Measurements from ENCODE around the gene NAT9.

The NAT9 gene

DNA sequence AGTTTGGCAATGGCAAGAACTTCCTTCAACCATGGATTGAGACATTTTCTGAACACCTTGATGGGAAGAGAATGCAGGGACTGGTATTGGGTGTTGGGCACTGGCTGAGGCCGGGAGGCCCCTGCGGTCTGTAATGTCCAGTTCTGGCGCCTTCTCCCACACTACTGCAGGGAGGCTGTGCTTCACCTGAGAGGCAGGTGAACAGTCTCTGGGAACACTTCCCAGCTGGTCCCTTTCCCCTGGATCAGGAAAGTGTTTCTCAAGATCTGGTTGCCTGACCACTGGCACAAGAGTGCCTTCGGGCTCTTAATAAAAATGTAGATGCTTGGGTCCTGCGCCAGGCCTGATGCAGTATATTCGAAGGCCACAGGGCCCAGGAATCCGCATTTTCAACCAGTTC is 28.5 kb upstream of the NAT9 start:
- no peak for DNase-seq

DNA sequence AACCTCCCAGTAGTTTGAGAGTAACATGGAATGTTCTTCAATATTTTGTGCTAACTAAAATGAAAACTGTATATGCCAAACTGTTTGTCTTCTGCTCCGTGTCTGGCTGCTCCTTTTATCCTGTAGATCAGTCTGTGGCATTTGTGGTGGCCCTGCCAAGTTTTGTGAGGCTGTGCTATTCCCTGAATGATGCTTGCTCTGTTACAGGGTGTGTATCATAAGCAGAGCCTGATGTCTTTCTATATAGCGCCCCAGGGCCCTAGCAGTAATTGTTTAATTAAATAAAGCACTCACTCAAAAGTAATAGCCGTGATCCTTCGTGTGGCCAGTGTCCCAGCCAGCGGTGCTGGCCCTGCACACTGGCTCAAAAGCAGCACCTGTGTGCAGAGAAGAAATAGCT is 27.8 kb upstream of the NAT9 start:
- DNase-seq: no peak

DNA sequence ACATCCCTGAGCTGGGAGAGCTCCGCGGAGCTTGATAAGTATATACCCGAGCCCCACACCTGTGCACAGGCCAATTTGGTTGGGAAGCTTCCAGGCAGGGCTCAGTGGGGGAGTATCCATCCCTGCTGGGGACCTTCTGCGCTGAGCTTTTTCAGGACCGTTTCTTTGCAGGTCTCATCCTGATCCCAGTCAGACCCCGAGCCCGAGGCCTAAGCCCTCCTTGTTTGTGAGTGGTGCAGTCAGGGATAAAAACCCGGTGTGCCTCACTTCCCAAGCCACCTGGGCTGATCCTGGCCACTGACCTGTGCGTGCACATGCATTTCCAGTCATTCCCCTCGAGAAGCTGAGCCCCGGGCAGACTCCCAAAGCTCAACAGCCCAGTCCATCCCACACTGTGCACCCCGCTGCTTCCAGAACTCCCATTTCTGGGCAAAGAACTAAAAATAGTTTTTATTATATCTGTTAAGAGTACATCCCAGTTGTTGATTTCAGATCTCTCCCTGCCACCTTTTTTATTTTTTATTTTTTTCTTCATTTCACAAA is 27.3 kb upstream of the NAT9 start:
- no peak for DNase-seq

DNA sequence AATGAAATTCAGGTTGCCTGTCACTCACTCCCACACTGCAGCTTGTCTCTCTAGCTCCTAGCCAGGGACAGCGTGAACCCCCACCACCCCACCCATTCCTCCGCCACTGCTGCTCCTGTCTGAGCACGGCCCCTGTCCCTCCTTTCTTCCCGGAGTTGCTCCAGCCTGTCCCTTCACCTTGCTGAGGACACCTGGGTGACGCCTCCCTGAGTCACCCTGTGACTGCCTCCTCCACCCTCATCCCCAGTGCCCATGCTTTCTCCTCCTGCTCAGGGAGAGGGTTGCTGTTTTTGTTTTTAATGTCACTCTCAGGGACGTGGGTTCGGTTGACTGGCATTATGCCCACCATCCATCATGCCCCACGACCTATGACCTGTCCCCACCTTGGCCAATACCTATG is 25.8 kb upstream of the NAT9 start:
- no peak for DNase-seq

DNA sequence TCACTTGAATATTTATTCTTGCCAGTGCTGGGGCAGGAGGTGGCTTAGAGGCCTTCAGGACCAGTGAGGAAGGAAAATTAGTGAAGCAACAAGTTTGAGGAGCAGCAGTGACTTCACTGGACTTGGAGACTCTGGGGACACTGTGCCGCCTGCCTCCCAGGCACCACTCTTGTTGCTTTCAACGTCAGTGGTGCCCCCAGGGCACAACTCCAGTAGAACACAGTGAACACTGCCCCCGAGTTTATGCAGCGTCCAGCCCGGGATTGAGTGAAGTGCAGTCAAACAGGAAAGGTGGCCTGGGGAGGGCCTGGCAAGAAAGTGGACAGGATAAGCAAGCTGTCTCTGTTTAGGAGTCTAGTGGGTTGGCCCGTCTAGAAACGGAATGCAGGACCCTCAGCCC is 24.4 kb upstream of the NAT9 start:
- DNase-seq: no peak

DNA sequence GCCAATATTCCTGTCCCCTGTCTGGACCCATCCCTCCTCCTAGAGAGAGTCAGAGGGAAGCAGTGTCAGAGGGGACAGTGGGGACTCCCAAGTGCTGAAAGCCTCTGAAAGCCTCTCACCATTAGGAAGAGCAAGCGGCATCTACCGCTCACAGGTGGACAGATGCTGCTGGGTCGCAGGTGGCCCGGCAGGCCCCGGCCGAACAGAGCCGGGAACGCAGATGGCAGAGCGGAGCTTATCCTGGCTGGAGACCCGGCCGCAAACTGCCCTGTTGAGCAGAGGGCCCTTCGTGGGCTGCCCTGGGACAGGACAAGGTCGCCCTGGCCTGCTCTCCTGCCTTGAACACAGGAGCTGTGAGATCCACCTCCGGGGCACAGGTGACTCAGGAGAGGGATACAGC is 23.0 kb upstream of the NAT9 start:
- no peak for DNase-seq

DNA sequence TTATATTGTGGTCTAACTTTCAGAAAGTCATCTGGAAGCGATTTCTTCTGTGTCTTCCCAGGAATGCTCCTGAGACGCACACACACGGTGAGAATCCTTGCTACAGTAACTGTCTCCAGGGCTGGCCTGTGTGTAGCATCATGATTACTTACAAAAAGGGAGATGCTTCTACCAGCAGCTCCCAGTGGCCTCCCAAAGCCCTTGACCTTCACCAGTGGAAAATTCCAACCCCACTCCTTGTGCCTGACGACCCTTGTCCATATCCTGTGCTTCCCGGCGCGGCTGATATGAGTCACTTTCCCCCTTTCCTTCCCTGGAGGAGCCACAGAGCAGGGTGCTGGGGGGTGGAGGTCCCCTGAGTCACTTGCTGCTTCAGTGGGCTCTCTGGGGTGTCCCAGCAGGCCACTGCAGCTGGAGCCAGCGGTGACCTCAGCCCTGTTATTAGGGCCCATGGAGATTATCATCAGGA is 22.1 kb upstream of the NAT9 start:
- DNase-seq: no peak

DNA sequence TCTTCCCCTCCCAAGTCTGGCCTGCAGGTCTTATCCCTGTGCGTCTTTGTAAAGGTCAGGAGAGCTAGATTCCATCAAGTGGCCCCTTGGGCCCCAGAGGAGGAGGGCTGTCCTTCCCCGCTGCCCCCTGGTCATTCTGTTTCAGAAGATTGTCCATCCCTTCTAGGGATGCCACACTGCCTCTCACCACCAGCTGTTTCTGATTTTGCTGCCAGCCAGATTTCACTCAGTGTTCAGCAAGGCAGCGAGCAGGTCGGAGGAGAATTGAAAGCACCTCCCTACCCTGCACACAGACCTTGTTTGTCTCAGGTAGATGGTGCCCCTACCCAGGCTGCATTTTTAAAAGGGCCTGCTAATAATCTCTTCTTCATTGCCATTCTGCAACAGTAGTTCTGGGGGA is 21.7 kb upstream of the NAT9 start:
- no peak for DNase-seq

DNA sequence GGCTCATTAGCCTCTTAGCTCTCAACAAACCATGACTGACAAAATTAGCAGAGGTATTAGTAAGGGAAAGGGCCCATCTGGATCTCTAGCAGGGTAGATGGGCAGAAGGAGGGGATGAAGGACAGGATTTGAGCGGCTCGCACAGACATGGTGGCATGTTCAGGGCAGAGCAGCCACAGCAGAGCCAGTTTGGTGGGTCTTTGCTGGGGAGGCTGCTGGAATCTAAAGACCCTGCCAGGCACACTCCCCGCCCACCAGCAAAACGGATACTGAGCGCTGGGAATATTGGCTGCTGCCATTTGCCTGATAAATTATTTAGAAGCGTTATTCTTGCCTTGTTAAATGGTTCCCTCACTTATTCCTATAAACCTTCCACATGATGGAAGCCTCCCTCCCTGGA is 20.7 kb upstream of the NAT9 start:
- DNase-seq: no peak

DNA sequence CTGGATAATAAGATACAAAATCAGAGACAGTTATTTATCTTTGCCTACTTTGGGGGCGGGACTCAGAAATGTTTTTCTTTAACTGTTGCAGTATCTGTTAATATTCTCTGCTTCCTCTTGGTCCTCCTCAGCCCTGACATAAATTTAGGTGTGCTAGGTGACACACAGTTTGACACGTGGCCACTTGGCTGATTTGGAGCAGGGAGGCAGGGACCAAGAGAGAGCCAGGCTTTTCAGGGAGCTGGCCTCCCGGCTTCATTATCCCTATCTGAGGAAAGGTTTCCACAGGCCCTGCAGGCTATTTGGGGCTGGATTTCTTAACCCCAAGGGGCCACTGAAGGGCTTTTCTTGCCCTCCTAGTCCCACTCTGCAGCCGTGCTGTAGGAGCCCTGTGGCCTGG is 20.1 kb upstream of the NAT9 start:
- no peak for DNase-seq

DNA sequence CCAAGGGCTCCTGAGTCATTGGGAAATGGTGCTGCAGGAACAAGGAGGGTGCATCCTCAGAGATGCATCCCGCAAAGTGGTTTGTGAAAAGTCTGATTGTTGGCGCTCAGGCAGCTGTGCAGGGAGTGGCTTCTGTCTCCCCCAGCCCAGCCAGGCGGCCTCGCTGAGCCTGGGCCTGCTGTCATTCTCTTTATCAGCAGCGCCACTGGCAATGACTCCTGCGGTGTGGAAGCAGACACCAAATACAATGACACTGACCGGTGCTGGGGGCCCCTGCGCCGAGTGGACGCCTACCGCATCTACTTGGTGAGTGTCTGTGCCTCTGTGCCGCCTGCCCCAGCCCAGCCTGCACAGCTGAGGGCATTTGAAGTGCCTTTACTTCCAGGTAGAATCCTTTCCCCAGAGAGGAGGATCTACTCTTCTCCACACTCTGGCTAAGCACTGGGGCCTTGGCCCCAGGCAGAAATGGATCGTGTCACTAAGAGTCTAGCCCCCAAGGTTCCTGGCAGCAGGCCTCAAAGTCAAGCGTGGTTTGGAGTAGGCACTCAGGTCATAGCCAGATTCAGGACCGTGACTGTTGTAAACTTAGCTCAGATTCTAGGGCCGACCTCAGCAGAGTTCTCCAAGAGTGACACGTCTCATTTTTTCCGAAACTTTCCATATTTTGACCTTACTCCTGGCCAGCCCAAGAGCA is 19.3 kb upstream of the NAT9 start:
- no peak for DNase-seq

DNA sequence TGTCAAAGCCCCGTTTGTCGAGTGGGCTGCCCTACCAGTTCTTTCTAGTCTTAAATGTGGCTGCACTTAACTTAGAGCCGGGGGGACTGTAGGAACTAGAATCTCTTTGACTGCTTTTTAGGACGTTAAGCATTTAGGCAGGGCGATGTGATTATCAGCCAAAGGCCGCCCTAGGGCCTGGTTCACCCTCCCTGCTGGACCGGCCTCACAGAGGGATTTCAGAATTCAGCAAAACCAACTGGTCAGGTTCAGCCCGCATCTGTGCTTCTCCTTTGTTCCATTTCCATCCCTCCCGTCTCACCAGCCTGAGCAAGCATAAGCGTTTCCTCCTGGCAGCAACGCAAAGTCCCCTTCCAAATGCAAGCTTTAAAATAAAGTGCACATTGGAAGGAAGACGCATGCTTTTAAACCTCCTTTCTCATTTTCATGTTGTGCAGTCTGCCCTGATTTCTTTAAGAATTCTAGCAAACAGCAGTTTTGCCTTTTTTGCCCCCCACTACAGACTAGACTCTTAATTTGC is 16.5 kb upstream of the NAT9 start:
- DNase-seq: no peak

DNA sequence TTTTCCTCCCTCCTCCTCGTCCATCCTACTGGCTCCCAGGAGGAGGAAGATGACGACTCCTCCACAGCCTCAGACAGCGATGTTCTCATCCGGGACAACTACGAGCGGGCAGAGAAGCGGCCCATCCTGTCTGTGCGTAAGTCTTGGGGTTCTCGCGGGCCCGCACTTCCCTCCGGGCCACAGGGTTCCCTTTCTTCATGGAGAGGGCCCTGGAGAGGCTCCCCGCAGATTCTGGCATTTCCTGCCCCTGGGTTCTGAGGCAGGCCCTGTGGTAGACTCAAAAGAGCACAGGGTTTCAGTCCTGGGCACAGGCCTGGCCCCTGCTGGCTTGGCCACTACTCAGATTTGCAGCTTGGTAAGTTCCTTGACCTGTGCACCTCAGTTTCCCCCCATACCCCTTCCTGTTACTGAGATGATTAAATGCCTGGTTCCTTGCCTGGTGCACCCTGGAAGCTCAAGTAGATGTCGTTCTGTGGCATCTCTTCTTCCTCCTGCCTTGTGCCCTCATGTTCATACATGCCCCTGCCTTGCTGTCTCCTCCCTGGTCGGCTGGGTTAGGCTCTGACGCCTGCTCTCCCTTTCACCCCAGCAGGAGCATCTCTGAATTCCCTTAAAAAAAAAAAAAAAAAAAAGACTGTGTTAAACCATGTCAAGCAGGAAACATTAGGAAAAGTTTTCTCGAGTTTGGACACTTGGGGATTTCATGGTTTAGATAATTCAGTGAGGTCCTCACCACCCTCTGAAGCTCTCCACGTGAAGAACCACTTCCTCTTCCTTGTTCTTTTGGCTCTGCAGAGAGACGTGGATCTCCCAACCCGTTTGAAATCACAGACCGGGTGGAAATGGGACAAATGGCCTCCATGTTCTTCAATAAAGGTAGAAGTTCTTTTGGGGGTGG is 14.3 kb upstream of the NAT9 start:
- DNase-seq: no peak

DNA sequence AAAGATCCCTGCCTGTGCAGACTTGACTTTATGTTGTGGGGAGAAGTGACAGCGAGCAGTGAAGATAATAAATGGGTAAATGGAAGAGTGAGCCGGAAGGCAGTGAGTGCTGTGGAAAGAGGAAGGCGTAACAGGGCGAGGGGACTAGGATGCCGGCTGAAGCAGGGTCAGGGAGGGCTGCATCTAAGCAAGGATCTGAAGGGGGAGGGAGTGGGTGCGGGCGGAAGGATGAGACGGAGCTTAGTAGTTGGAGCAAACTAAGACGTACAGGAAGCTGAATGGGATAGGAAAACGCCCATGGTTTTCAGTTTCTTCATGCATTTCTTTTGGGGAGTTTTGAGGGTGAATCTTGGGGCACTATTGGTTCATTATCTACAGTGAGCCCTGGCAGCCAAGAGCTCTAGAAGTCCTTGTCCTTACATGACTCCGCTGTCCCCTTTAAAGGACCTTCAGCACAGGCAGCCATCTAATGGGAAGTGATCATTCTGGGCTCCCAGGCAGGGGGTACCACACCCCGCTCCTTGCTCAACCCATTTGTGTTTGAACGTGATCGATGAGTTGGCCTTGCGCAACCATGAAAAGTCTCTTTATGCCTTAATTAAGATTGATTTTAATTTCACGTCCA is 10.4 kb upstream of the NAT9 start:
- no peak for DNase-seq

DNA sequence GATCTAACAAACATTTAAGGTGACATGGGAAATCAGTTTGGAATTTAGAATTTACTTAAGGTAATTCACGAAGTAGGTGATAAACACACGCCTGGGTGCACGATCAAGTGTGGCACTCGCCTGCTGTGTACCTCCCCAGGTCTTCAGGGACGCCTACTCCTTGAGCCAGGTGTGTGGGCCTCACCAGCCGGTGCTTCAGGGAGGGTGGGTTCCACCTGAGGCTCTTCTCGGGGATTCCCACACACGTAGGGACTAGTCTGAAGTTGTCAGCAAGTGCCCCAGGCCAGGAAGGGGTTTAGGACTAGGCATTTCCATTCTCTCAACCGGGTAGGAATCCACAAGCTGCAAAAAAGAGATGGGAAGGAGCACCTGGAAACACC is 9.8 kb upstream of the NAT9 start:
- DNase-seq: no peak

DNA sequence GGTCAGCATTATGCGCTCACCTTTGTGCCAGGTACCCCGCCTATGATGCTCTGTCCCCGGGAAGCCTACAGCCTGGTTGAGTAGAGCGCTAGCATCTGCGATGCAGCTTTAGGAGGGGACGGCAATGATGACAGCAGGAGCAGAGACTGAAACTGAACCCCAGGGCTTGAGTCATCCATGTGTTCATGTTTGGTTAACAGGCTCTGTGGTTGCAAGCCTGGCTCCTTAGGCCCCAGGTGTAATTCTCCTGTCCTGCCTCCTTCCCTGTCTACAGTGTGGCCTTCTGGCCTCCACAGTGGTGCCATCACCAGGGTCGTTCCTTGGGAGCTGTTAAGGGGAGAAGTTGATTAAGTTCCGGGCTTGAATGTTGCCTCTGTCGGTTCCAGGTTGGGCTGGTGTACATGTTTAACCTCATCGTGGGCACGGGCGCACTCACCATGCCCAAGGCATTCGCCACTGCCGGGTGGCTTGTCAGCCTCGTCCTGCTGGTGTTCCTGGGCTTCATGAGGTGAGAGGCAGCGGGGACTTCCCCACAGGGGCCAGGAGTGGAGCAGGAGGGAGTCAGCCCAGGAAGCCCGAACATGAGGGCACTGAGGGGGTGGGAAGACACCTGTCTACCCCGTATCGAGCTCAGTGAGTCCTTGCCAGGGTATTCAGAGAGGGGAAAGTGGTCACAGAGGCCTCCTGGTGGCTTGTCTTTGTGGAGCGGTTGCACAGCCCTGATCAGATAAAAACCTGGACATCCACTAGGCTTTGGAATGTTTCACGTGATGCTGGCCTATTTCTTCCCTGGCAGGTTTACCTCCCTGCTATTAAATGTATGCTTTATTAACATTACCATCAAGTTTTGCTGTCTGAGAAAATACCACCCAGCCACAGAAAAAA is 9.2 kb upstream of the NAT9 start:
- no peak for DNase-seq

DNA sequence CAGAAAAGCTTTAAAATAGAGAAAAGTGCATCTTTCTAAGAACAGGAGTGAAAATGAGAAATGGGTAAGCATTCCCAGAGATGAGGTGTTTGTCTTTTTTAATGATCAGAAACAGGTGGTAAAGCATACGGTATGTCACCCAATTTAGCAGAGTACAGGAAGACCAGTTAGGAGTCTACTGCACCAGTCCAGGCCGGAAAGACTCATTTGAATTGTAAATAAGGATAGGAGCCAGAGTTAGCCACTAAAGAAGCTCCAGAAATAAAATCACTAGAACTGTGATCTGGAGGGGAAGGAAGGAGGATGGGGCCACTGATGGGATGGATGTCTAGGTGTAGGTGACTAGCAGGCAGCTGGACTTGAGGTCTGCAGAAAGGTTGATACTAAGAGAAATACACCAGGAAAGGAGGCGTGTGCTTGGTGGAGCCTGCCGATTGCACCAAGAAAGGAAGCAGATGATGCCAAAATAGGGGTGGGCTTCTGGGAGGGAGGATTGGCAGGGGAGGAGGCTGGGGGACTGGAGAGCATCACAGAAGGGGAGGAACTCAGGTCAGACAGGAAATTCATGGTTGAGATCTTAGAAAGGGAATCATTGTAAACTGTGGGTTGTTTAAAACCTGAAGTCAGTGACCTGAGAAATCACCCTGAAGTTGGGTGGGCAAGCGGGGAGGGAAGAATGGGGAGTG is 8.1 kb upstream of the NAT9 start:
- DNase-seq: no peak

DNA sequence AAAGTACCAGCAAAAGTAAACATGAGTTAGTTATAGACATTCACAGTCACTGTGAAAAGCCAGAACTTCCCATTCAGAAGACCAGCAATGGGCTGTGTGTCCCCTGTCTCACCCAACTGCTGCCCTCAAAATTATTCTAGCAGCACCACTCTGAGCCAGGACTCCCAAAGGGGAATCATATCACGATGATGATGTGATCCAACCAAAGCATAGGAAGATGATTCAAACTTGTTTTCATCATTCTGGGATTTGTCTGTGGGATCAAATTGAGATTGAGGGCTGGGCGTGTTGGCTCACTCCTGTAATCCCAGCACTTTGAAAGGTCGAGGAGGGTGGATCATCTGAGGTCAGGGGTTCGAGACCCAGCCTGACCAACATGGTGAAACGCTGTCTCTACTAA is 6.4 kb upstream of the NAT9 start:
- no peak for DNase-seq

DNA sequence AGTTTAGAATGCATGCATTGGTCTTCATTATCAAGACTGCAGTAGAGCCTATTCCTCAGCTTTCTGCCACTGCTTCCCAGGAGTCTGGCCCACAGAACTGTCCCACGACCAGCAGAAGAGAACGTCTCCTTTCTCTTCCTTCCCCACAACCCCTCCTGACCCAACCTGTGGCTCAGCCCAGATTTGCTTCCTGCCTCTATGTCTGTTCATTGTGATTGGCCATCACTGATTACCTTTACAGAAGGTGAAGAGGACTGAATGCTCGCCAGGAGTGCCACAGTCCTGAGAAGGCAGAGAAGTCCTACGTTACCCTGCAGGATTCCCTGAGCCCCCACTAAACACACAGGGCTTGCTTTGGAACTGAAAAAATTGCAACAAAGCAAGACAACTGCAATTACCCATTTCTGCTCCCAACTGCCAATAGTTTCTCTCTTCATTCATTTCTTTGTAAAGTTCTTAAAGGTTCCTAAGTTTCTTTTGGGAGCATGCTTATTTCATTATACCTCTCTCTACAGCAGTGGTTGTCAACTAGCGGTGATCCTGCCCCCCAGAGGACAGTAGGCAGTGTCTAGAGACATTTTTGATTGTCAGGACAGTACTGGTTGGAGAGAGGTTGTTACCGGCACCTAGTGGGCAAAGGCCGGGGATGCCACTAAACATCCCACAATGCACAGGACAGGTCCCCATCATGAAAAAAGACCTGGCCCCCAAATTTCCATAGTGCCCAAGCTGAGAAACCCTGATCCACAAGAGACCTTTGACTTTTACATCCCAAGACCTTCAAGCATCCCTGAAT is 4.5 kb upstream of the NAT9 start:
- DNase-seq: peak; percentile 74

DNA sequence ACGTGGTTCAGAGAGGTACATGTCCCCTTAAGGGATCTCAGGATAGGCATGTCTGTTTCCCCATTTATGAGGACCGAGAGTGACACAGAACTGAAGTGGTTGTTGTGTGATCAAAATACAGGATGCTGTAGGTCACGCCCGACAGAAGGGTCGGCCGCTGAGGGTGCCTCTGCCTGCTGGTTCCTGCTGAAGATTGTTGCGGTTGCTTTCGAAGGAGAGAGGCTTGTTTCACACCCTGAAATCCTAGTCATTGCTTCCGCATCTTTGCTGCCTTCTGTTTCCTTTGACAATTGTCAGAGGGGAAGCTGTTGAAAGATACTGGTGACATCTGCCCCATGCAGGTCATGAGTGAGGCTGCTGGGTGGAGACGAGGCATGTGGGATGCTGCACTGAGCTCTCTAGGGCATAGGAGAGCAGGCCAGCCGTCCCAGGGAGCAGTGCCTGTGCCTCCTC is 3.8 kb upstream of the NAT9 start:
- peak; percentile 56 for DNase-seq

DNA sequence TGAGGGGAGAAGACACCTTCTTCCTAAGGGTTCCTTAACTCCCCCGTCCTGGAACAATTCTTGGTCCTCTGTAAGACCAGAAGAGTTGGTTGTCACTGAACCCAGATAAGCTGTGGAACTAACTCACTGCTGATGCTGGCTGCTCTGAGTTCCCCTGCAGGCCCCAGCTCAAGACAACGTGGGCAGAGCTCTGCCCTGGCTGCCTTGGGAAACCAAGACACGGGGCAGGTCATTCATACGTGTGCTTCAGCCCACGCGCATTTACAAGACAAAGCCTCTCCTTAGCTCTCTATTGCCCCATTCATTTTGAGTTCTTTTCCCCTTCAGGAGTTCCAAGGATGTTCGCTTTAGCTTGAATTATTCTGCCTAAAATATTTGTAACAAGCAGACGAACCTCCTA is 3.4 kb upstream of the NAT9 start:
- no peak for DNase-seq
